B cell (primary cell): ENCODE results near the gene DLG1.

Experiments used
- CTCF ChIP-seq: fragments of 200-600 bp; IDR thresholded peaks from one replicate; pipeline ENCODE4 v1.8.0; 2022; ENCODE audit warnings: antibody characterized with exemption, mild to moderate bottlenecking
- EZH2 ChIP-seq: IDR thresholded peaks from 2 replicates; pipeline ENCODE4 v1.6.1; 2012; ENCODE audit warnings: borderline replicate concordance, low read depth, mild to moderate bottlenecking, moderate library complexity, low read length; ENCODE audit not compliant: insufficient read depth, poor library complexity, severe bottlenecking

- TF ChIP-seq CTCF = no peak
- TF ChIP-seq EZH2 = no peak
Observed at GRCh38 chr3:197195326-197195725, 103.1 kb downstream of the DLG1 start.
